ENCODE data around the gene NUPR1.
A peak's percentile ranks its signal among the peaks of the same experiment; 100 is the strongest.
"Not testable (repeated sequence)": the region's sequence is repeated elsewhere in the genome, so short reads cannot be mapped to it uniquely, and the experiment has no call there.

The NUPR1 gene

GRCh38 chr16:28497861-28498599, 40.7 kb downstream of the NUPR1 start:
- no peak for DNase-seq

DNA sequence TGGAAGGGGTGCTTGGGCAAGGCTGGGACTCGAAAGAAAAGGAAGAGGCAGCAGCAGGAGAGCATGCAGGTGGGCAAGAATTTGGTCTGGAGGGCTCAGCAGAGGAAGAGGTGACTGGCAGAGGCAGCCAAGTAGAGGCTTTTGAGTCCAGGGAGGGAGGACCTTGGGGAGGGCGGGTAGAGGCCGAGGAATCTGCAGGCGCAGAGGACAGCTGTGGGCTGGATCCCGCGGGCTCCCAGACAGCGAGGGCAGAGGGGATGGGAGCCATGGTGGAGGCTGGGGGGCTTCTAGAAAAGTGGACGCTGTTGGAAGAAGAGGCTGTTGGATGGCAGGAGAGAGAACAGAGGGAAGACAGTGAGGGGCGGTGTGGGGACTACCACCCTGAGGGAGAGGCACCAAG, 41.4 kb downstream of the NUPR1 start:
- DNase-seq: no peak

DNA sequence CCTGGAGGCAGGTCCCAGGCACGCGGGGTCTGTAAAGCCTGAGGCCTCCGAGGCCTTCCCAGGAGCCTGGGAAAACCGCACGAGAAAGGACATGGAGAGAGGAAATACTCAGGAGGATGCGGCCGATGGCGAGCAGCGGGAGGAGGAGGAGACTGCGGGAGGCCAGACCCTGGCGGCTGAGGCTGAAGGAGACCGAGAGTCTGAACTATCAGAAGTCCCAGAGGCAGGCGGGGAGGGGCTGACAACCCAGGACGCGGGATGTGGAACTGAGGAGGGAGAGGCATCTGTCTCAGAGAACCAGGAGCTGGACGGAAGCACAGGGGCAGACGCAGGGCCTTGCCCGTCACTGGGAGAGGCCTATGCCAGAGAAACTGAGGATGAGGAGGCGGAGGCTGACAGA, 41.9 kb downstream of the NUPR1 start:
- no peak for DNase-seq

- no peak for DNase-seq
These were observed 42.7 kb downstream of the NUPR1 start for GRCh38 chr16:28495795-28496749.

- no peak for DNase-seq
These were observed 43.5 kb downstream of the NUPR1 start for GRCh38 chr16:28495098-28495793.

GRCh38 chr16:28494121-28494851, 44.5 kb downstream of the NUPR1 start, which contains the start of gene APOBR:
Gene APOBR (plus strand): TSS chr16:28494643. CDS start chr16:28494682, 39 bp downstream.
- DNase-seq: peak; percentile 67

GRCh38 chr16:28492511-28492910, 46.3 kb downstream of the NUPR1 start:
- no peak for DNase-seq

DNA sequence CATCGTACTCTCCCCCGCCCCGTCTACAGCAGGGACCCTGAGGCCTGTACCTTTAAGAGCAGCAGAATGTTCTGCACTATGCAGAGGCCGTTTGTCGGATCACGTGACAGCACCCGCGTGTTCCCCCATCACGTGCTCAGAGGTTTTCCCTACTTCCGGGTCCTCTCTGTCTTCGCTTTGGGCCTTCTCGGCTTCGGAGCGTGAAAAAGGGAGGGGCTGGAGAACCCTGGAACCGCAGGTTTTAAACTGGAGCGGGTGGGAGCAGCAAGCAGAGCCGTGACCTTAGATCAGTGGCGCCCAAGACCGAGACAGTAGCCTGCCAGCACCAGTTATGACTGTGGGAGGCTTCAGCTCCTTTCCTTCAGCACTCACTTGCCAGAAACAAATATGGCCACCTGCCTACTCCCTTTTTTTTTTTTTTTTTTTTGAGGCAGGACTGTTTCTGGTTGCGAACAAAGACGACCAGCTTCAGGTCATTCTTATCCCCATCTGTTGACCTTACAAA, 46.8 kb downstream of the NUPR1 start, which contains the start of gene CLN3:
CLN3 (minus strand) TSS at position 105 of the 505 bp plus-strand sequence. CDS start 315 bp downstream, outside the sequence.
- DNase-seq: peak; percentile 96

DNA sequence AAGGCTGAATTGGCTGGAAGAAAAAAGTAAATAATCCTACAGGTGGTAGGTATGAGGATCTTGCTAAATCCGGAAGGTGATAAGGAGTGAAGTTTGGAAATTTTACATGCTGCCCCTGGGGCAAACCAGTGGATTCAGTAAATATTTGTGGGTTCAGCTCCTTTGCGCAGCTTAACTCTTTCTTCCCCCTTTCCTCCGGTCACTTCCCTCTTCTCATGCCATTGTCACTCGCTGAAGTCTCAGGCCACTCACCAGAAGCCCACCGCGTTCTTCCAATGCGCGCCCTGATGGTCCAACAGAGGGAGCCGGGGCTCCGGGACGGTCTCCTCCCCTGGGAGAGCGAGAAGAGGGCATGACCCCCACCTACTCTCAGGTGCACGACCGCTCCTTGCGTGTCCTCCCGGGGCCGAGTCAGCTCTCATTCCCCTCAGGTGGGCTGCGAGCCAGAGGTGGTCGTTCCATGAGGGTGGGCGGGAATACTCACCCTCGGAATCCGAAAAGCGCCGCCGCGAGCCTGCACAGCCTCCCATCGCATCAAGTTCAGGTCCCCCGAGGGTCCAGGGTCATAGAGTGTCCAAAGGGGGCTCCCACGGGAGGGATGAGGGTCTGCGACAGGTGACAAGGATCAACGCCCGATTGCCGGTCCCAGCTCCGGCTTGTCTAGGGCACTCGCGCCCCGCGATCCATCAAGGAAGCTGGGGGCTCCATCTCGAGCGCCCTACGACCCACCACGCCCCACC, 47.4 kb downstream of the NUPR1 start:
- DNase-seq: peak; percentile 60

DNA sequence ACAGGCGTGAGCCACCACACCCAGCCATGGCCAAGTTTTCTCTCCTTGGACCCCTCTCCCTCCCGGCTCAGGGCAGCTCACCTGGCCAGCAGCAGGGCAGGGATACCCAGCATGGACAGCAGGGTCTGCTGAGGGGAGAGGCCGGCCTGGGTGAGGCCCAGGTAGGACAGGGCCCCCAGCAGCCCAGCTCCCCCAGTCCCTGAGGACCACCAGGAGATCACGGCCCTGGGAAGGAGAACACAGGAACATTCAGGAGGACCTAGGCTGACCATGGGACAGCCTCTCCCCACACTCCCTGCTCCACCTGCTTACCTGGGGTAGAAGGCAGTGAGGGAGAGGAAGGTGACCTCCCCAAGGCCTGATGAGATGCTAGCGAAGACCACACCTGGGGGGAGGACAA, 52.5 kb downstream of the NUPR1 start:
- DNase-seq: no peak

DNA sequence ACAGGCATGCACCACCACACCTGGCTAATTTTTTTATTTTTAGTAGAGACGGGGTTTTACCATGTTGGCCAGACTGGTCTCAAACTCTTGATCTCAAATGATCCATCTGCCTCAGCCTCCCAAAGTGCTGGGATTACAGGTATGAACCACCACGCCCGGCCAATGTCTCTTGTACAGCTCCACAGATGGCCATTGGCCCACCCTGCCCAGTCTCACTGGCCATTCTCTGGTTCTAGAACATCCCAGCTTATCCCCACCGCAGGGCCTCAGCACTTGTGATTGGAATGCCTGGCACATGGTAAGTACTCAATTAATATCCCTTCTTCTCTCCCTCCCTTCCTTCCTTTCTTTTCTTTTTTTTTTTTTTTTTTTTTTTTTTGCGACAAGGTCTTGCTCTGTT, 55.4 kb downstream of the NUPR1 start:
- not testable (repeated sequence) for DNase-seq
